Large intestine (tissue), 3 donors: Measurements from ENCODE around the gene ZMYND8. TPM values are rescaled to one million over a fixed set of nuclear protein-coding genes. Genes with fewer than 3 reads are reported as not detected.
"Not testable (repeated sequence)": the region's sequence is repeated elsewhere in the genome, so short reads cannot be mapped to it uniquely, and the experiment has no call there.

Source experiments
- DNase-seq, 2 donors: peaks; one replicate each; pipeline versions ENCODE4 v3.0.0 to v3.0.0-alpha.2; 2013
- H3K27ac ChIP-seq: one replicate; pipeline ENCODE4 v1.5.1; 2013; ENCODE audit warnings: low read length
- H3K27me3 ChIP-seq: 2 replicates; pipeline ENCODE4 v1.6.1; 2013; ENCODE audit warnings: low read length; ENCODE audit not compliant: control insufficient read depth, insufficient read depth
- H3K36me3 ChIP-seq: 2 replicates; pipeline ENCODE4 v1.6.1; 2013; ENCODE audit warnings: low read length; ENCODE audit not compliant: control insufficient read depth, insufficient read depth
- H3K4me1 ChIP-seq: one replicate; pipeline ENCODE4 v1.6.1; 2013; ENCODE audit warnings: low read length; ENCODE audit not compliant: control insufficient read depth, insufficient read depth
- H3K4me3 ChIP-seq: one replicate; pipeline ENCODE4 v1.5.1; 2013; ENCODE audit warnings: low read length
- H3K9me3 ChIP-seq: one replicate; pipeline ENCODE4 v1.6.1; 2013; ENCODE audit warnings: mild to moderate bottlenecking, low read depth, low read length, moderate library complexity; ENCODE audit not compliant: control insufficient read depth
- WGBS: methylation state at CpG from one replicate; pipeline ENCODE4 v1.1.5; 2013; ENCODE audit warnings: low lambda C conversion rate; ENCODE audit not compliant: insufficient coverage; 5-methylcytosine and 5-hydroxymethylcytosine counted together
- polyA plus RNA-seq: library from polyadenylated mRNA; unstranded; fragments of 120-200 nt; gene quantifications from one replicate; pipeline ENCODE4 v1.2.1, GENCODE V29; 2013

Gene ZMYND8
- polyA plus RNA-seq, 1 donor: 25.5 TPM

DNA sequence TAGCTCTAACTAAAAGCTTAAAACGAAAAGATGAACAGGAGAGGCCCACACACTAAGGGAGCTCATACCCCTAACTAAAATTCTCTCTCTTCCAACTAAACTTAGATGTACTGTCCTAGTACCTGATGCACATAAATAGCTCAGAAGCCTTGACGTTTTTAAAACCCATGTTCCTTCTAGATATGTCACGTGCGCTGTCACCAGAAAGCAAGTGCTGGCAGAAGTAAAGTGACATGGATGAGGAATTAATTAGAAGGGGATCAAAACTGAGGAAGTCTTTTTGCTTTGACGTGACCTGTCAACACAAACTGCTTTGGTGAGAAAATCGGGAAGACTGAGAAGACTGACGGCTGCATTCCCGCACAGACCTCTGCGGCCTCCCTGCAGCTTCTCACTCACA, 142.5 kb downstream of the ZMYND8 start:
- no peak overlapping the region for H3K27ac ChIP-seq
- H3K4me1 ChIP-seq: no peaks in the 10 kb centered on the region
- peaks cover 79% of the 10 kb centered on the region for H3K36me3 ChIP-seq
- no peak overlapping the region for H3K4me3 ChIP-seq
- WGBS: 100% methylated on average over 1 of the region's 9 CpGs
- DNase-seq: no peak
- no peaks in the 10 kb centered on the region for H3K9me3 ChIP-seq
- no peaks in the 10 kb centered on the region for H3K27me3 ChIP-seq

DNA sequence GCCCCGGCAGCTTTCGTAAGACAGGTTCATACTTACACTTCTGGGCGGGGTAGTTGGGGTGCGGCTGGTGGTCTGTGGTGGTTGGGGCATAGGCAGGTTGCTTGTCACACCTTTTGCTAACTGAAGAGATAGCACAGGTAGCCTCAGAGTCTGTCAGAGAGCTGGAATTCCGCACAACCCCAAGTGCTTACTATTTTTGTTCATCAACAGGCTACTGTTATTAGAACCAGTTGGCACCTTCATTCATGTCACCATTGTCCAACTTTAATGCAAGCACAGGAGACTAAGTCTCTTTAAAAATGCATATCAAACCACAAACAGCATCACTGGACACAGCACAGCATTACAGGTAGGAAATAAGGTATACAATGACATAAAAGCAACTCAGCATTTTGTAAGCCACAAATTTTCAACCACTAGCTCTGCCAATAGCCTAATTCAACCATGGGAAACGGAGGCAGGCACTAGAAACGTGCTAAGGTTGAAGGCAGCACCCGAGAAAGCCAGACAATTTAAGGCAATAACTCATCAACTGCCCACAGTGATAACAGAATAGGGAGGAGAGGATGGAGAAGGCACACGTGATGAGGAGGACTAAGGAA, 143.8 kb downstream of the ZMYND8 start:
- no peak for DNase-seq
- no peaks in the 10 kb centered on the region for H3K4me1 ChIP-seq
- H3K9me3 ChIP-seq: no peaks in the 10 kb centered on the region
- H3K27me3 ChIP-seq: no peaks in the 10 kb centered on the region
- peaks cover 77% of the 10 kb centered on the region for H3K36me3 ChIP-seq
- 88% methylated on average over 3 of the region's 9 CpGs for WGBS
- H3K27ac ChIP-seq: no peak overlapping the region
- no peak overlapping the region for H3K4me3 ChIP-seq

DNA sequence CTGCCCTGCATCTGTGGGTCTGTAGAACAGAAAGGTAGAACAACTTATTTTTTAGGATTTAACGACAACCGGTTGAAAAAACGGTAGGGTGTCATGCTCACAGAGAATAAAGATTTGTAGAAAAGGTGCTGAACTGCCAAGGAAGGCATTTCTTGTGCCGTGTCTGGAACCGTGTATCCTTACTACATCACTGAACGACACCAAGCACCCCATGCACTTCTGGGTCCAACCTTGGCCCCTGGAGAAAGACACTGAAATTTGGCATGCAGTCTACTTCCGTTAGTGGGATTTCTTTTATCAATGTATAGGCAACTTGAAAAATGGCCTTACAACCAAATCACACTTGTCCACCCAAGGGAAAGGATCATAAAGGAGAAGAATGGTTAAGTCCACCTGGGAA, 145.5 kb downstream of the ZMYND8 start:
- peaks cover 70% of the 10 kb centered on the region for H3K36me3 ChIP-seq
- H3K27ac ChIP-seq: no peak overlapping the region
- 100% methylated on average over 3 of the region's 7 CpGs for WGBS

DNA sequence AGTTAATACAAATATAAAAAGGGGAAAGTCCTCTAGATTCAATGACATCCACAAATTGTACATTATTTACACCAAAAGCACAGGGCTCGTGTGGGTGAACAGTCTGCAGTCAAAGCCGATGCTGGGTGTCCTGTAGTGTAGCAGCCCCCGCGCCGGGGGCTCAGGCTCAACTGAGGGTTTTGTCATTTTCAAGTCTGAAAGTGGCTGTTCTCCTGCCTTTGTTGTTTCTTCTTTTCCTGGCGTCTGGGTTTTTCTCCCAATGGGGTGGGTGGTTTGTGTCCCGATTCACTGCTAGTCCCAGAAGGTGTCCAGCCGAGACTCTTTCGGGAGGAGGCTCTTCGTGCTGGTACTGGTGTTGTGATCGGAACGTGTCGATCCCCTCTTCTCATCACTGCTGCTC, 146.0 kb downstream of the ZMYND8 start:
- no peak for DNase-seq
- 95% methylated on average over 4 of the region's 13 CpGs for WGBS
- peaks cover 64% of the 10 kb centered on the region for H3K36me3 ChIP-seq
- H3K9me3 ChIP-seq: no peaks in the 10 kb centered on the region
- no peak overlapping the region for H3K27ac ChIP-seq
- H3K4me3 ChIP-seq: no peak overlapping the region
- no peaks in the 10 kb centered on the region for H3K27me3 ChIP-seq
- H3K4me1 ChIP-seq: no peaks in the 10 kb centered on the region

More for the DNA sequence above, 145.5 kb downstream of the ZMYND8 start:
- H3K27me3 ChIP-seq: no peaks in the 10 kb centered on the region
- no peak for DNase-seq
- H3K9me3 ChIP-seq: no peaks in the 10 kb centered on the region
- H3K4me1 ChIP-seq: no peaks in the 10 kb centered on the region
- no peak overlapping the region for H3K4me3 ChIP-seq

DNA sequence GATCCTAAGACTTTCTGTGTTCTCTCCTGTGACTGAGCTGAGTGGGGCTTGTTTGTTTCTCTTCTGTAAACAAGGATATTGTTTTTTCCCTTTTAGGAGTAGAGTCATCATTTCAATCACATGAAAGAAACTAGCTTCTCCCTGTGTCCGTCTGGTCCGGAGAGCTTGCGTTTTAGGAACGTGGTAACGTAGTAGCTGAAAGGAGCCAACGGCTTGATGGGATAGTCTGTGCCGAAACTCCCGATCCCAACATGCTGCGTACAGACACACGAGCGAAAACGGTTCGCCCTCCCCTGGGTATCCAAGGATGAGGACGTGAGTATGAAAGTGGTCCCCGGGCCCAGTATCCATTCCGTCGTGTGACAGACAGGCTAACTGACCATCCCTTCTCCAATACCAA, 146.5 kb downstream of the ZMYND8 start:
- Histone ChIP-seq H3K4me3 (no peak overlapping the region), H3K27me3 (no peaks in the 10 kb centered on the region), H3K9me3 (no peaks in the 10 kb centered on the region), H3K36me3 (peaks cover 63% of the 10 kb centered on the region), H3K4me1 (no peaks in the 10 kb centered on the region), H3K27ac (no peak overlapping the region)
- no CpG with 5 or more reads among the region's 17 CpGs for WGBS
- no peak for DNase-seq

DNA sequence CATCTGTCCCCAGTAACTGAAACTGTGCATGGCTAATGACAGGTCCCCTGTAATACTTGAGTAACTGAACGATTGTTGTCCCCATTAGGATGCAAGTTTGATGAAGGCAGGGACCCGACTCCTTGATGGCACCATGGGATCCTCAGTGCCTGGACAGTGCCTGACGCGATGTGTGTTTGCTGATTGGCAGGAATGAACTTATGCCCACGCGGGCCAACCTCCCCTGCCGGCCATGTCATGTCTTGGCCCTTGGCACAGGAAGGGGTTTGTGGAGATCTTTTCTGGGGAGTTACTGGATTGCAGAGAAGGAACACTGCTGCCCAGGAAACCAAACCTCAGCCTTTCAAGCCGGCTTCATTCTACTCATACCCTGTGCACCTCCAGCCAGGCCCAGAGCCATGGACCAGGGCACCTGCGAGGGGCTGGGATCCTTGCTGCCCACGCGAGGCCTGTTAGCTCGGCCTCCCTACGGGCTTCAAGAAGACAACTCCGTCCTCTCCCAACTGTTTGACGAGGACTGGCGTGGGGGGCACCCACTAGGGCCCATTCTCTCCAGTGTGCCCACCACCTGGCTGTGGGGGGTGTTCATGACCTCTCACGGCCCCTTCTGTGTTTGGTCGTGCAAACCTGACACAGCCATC, 147.8 kb downstream of the ZMYND8 start:
- WGBS: no CpG with 5 or more reads among the region's 18 CpGs
- no peak overlapping the region for H3K4me3 ChIP-seq
- H3K27me3 ChIP-seq: no peaks in the 10 kb centered on the region
- no peaks in the 10 kb centered on the region for H3K9me3 ChIP-seq
- H3K36me3 ChIP-seq: peaks cover 50% of the 10 kb centered on the region
- H3K4me1 ChIP-seq: no peaks in the 10 kb centered on the region
- no peak overlapping the region for H3K27ac ChIP-seq
- no peak for DNase-seq

DNA sequence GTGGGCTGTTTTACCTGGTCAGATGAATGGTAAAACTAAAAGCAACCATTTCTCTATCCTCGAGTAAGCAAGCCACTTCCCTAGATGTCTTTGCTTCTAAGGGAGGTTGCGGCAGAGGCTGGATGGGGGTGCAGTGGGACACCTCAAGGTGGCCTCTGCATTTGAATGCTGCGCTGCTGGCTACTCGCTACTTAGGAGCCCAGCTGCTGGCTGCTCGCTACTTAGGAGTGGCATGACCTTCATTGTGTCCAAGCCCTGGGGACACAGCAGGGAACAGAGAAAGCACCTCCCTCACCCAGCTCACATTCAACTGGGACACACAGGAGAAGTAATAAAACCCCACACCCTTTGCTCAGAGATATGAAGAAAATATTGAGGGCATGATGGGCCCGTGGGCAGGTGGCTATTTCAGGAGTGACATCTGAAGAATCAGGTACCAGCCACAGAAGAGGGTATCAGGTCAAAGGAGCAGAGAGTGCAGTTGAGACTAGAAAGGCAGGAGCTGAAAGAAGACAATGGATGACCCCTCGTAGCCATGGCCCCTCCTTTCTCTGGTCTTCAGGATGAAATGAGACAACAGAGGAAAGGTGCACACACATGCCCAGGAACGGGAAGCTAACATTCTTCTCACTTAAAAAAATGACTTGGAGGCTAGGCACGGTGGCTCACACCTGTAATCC, 149.4 kb downstream of the ZMYND8 start:
- peaks cover 36% of the 10 kb centered on the region for H3K36me3 ChIP-seq
- DNase-seq: no peak
- H3K27me3 ChIP-seq: no peaks in the 10 kb centered on the region
- no CpG with 5 or more reads among the region's 9 CpGs for WGBS
- no peak overlapping the region for H3K27ac ChIP-seq
- H3K4me1 ChIP-seq: no peaks in the 10 kb centered on the region
- no peak overlapping the region for H3K4me3 ChIP-seq
- H3K9me3 ChIP-seq: no peaks in the 10 kb centered on the region

GRCh38 chr20:47206552-47206951, 149.9 kb downstream of the ZMYND8 start:
- DNase-seq, H3K4me3 ChIP-seq: not testable (repeated sequence)
- WGBS: no CpG with 5 or more reads among the region's 10 CpGs

GRCh38 chr20:47205577-47206123, 150.8 kb downstream of the ZMYND8 start:
- H3K27ac ChIP-seq: no peak overlapping the region
- H3K4me1 ChIP-seq: peaks cover 6% of the 10 kb centered on the region
- H3K9me3 ChIP-seq: no peaks in the 10 kb centered on the region
- DNase-seq: peak in 1 of 2 donors; percentile 48
- H3K4me3 ChIP-seq: no peak overlapping the region
- H3K36me3 ChIP-seq: peaks cover 21% of the 10 kb centered on the region
- no CpG with 5 or more reads among the region's 9 CpGs for WGBS
- no peaks in the 10 kb centered on the region for H3K27me3 ChIP-seq

More at GRCh38 chr20:47206552-47206951, 149.9 kb downstream of the ZMYND8 start:
- peaks cover 30% of the 10 kb centered on the region for H3K36me3 ChIP-seq
- H3K4me1 ChIP-seq, H3K27ac ChIP-seq, H3K9me3 ChIP-seq, H3K27me3 ChIP-seq: not testable (repeated sequence)

DNA sequence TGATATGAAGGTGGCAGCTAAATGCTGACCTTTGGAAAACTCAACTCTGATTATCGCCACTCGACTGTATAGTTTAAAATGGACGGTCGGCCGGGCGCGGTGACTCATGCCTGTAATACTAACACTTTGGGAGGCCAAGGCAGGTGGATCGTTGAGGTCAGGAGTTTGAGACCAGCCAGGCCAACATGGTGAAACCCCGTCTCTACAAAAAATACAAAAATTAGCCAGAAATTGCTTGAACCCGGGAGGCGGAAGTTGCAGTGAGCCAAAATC, 151.7 kb downstream of the ZMYND8 start:
- WGBS: 100% methylated on average over 2 of the region's 11 CpGs
- H3K4me1 ChIP-seq: not testable (repeated sequence)

More for the DNA sequence above, 151.7 kb downstream of the ZMYND8 start:
- H3K9me3 ChIP-seq, H3K4me3 ChIP-seq, H3K27me3 ChIP-seq, H3K27ac ChIP-seq, DNase-seq: not testable (repeated sequence)
- H3K36me3 ChIP-seq: peaks cover 13% of the 10 kb centered on the region
